ENCODE measurements around the gene LRMDA.

DNA sequence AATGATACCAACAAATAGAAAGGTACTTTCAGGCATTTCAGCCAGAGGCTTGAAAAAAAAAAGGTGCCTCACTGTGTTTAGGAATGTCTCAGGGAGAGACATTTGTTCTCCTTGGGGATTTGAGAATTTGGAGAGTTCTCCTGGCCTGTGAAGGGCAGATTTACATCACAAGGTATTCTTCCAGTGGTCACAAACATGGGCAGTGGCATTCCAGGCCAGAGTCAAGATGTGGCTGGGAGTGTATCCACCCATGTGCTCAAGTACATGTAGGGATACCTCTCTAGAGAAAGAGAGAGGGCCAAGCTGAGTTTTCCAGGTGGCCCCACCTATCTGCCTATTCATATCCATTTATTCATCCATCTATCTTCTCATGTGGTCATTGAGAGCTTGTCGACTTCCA lies 253.8 kb downstream of the LRMDA start:
- TF ChIP-seq CTCF (IDR thresholded peaks at IDR 0.05): no peak
- TF ChIP-seq POLR2A (IDR thresholded peaks at IDR 0.05): no peak
- no peak for TF ChIP-seq EP300 (IDR thresholded peaks at IDR 0.05)

All from tibial nerve (tissue), 4 donors.